H1 (cell line): Measurements from ENCODE around the gene CD180. TPM values are rescaled to one million over a fixed set of nuclear protein-coding genes. Genes with fewer than 3 reads are reported as not detected.
A peak's percentile ranks its signal among the peaks of the same experiment; 100 is the strongest.

ENCODE experiments used
- CTCF ChIA-PET: fragments of 300-600 bp; sonication (Branson Sonifier 250); formaldehyde crosslinking; loops from one replicate; lab custom pipeline; 2021; ENCODE audit not compliant: partially characterized antibody; lab: Charles Lee
- POLR2A ChIA-PET: fragments of 300-600 bp; sonication (Branson Sonifier 250); formaldehyde crosslinking; loops from one replicate; lab custom pipeline; 2021; ENCODE audit warnings: inconsistent platforms; ENCODE audit not compliant: partially characterized antibody; lab: Charles Lee
- DNase-seq, 2 experiments: peaks; one replicate each; pipeline versions ENCODE4 v3.0.0 to v3.0.0-alpha.2; 2010 to 2022; ENCODE audit warnings: low spot score in 2 of 2, low read depth in 1 of 2, mixed read lengths in 1 of 2
- FAIRE-seq: peaks from 2 replicates; lab custom pipeline; 2011; peaks lifted over from hg19 to GRCh38; lab: Jason Lieb, UNC
- H2AFZ ChIP-seq: 2 replicates; pipeline ENCODE4 v1.8.1; 2012; ENCODE audit warnings: low read length, inconsistent platforms
- H2AK5ac ChIP-seq: 2 replicates; pipeline ENCODE4 v1.6.1; 2013; ENCODE audit warnings: low read depth, low read length
- H2BK120ac ChIP-seq: replicated peaks from 2 replicates; pipeline ENCODE3; 2013; ENCODE audit warnings: low read depth, low read length, inconsistent platforms
- H2BK12ac ChIP-seq: 2 replicates; pipeline ENCODE4 v1.6.1; 2013; ENCODE audit warnings: low read depth, low read length
- H2BK15ac ChIP-seq: 2 replicates; pipeline ENCODE4 v1.6.1; 2013; ENCODE audit warnings: low read length
- H2BK20ac ChIP-seq: 2 replicates; pipeline ENCODE4 v1.6.1; 2013; ENCODE audit warnings: low read length
- H2BK5ac ChIP-seq: 2 replicates; pipeline ENCODE4 v1.6.1; 2013; ENCODE audit warnings: low read depth, low read length
- H3K14ac ChIP-seq: 2 replicates; pipeline ENCODE4 v1.6.1; 2013; ENCODE audit warnings: inconsistent platforms; ENCODE audit not compliant: insufficient read length
- H3K18ac ChIP-seq: 2 replicates; pipeline ENCODE4 v1.6.1; 2013; ENCODE audit warnings: low read length; ENCODE audit errors: extremely low read depth
- H3K23ac ChIP-seq: 2 replicates; pipeline ENCODE4 v1.6.1; 2013; ENCODE audit warnings: inconsistent platforms; ENCODE audit not compliant: insufficient read length
- H3K23me2 ChIP-seq: 2 replicates; pipeline ENCODE4 v1.6.1; 2013; ENCODE audit warnings: low read depth, low read length
- H3K27ac ChIP-seq: 2 replicates; pipeline ENCODE4 v1.6.1; 2011; ENCODE audit warnings: low read depth, low read length, inconsistent platforms
- H3K27me3 ChIP-seq, 4 experiments: replicated peaks in 1 of 4; 1 replicate in 1 of 4; 2 replicates in 3 of 4; pipeline versions ENCODE4 v1.6.1 to v1.8.1; 2011 to 2013; ENCODE audit warnings: low read length in 3 of 4, mild to moderate bottlenecking in 3 of 4, inconsistent platforms in 2 of 4, mixed read lengths in 2 of 4, moderate library complexity in 1 of 4; ENCODE audit not compliant: control insufficient read depth in 3 of 4, insufficient read depth in 3 of 4; ENCODE audit errors: extremely low read depth in 1 of 4
- H3K36me3 ChIP-seq, 4 experiments: 2 replicates each; pipeline versions ENCODE4 v1.6.1 to v1.8.1; 2011 to 2013; ENCODE audit warnings: mild to moderate bottlenecking in 4 of 4, low read length in 3 of 4, moderate library complexity in 2 of 4, control low read depth in 1 of 4, inconsistent platforms in 1 of 4; ENCODE audit not compliant: insufficient read depth in 4 of 4, control insufficient read depth in 2 of 4
- H3K4ac ChIP-seq: replicated peaks from 2 replicates; pipeline ENCODE3; 2013; ENCODE audit warnings: low read length, low read depth, mixed read lengths, inconsistent platforms; ENCODE audit not compliant: insufficient read length
- H3K4me1 ChIP-seq, 4 experiments: replicated peaks in 1 of 4; 1 replicate in 1 of 4; 2 replicates in 3 of 4; pipeline versions ENCODE4 v1.6.1 to v1.8.1; 2011 to 2013; ENCODE audit warnings: low read length in 3 of 4, inconsistent platforms in 2 of 4, mixed read lengths in 1 of 4; ENCODE audit not compliant: insufficient read depth in 4 of 4, control insufficient read depth in 3 of 4
- H3K4me2 ChIP-seq, 2 experiments: 2 replicates each; pipeline versions ENCODE4 v1.6.1 to v1.8.1; 2011 to 2013; ENCODE audit warnings: low read depth in 2 of 2, low read length in 2 of 2, control low read depth in 1 of 2, inconsistent platforms in 1 of 2, mild to moderate bottlenecking in 1 of 2; ENCODE audit not compliant: insufficient read depth in 1 of 2
- H3K4me3 ChIP-seq, 4 experiments: fragments of 200-600, 300-600 bp in 1 of 4; sonication (generic), shearing (Covaris generic), sonication (Bioruptor Twin) in 1 of 4; 2 replicates each; pipeline versions ENCODE4 v1.5.1 to v1.8.1; 2011 to 2016; ENCODE audit warnings: low read length in 4 of 4, low read depth in 3 of 4, control low read depth in 2 of 4, inconsistent platforms in 2 of 4, mild to moderate bottlenecking in 2 of 4, mixed read lengths in 1 of 4, moderate library complexity in 1 of 4; ENCODE audit not compliant: insufficient read depth in 2 of 4; ENCODE audit errors: extremely low read depth in 1 of 4
- H3K56ac ChIP-seq: replicated peaks from 2 replicates; pipeline ENCODE3; 2013; ENCODE audit warnings: low read depth, mild to moderate bottlenecking, mixed read lengths, low read length, inconsistent platforms; ENCODE audit not compliant: insufficient read length
- H3K79me1 ChIP-seq: 2 replicates; pipeline ENCODE4 v1.6.1; 2013; ENCODE audit warnings: low read depth, low read length, control low read depth
- H3K79me2 ChIP-seq, 2 experiments: 2 replicates each; pipeline versions ENCODE4 v1.6.1 to v1.8.1; 2012 to 2013; ENCODE audit warnings: low read length in 2 of 2, mild to moderate bottlenecking in 2 of 2, inconsistent platforms in 1 of 2; ENCODE audit not compliant: insufficient read depth in 2 of 2, control insufficient read depth in 1 of 2
- H3K9ac ChIP-seq, 4 experiments: replicated peaks in 1 of 4; 1 replicate in 1 of 4; 2 replicates in 3 of 4; pipeline versions ENCODE4 v1.6.1 to v1.8.1; 2011 to 2013; ENCODE audit warnings: low read depth in 3 of 4, low read length in 3 of 4, control low read depth in 2 of 4, mild to moderate bottlenecking in 2 of 4, moderate library complexity in 2 of 4, inconsistent platforms in 1 of 4; ENCODE audit errors: extremely low read depth in 1 of 4
- H3K9me3 ChIP-seq, 2 experiments: 2 replicates each; pipeline versions ENCODE4 v1.6.1 to v1.8.1; 2012 to 2013; ENCODE audit warnings: mild to moderate bottlenecking in 2 of 2, moderate library complexity in 2 of 2, control low read depth in 1 of 2, inconsistent platforms in 1 of 2, low read depth in 1 of 2, low read length in 1 of 2, mixed read lengths in 1 of 2; ENCODE audit not compliant: insufficient read depth in 2 of 2
- H4K20me1 ChIP-seq, 2 experiments: replicated peaks in 1 of 2; 2 replicates each; pipeline versions ENCODE3 to v1.8.1; 2011 to 2013; ENCODE audit warnings: inconsistent platforms in 2 of 2, low read length in 2 of 2, mild to moderate bottlenecking in 1 of 2; ENCODE audit not compliant: insufficient read depth in 2 of 2, control insufficient read depth in 1 of 2
- H4K5ac ChIP-seq: 2 replicates; pipeline ENCODE4 v1.6.1; 2013; ENCODE audit warnings: low read length, low read depth, mixed read lengths, inconsistent platforms; ENCODE audit not compliant: insufficient read length
- H4K8ac ChIP-seq: 2 replicates; pipeline ENCODE4 v1.8.0; 2013; ENCODE audit warnings: mild to moderate bottlenecking, moderate library complexity, low read length, inconsistent platforms; ENCODE audit not compliant: insufficient read depth; ENCODE audit errors: extremely low read depth
- H4K91ac ChIP-seq: replicated peaks from 2 replicates; pipeline ENCODE3; 2013; ENCODE audit warnings: low read length, mixed read lengths, inconsistent platforms; ENCODE audit not compliant: insufficient read length
- POU5F1 ChIP-seq: IDR thresholded peaks from 2 replicates; pipeline ENCODE4 v1.6.1; 2011; ENCODE audit warnings: low read depth, mild to moderate bottlenecking, low read length, moderate library complexity
- RAD21 ChIP-seq, 2 experiments: IDR thresholded peaks in 1 of 2; conservative IDR thresholded peaks in 1 of 2; 2 replicates each; pipeline ENCODE4 v1.6.1; 2011; ENCODE audit warnings: low read depth in 2 of 2, low read length in 2 of 2, improper control_type of control experiment in 1 of 2, inconsistent platforms in 1 of 2, mild to moderate bottlenecking in 1 of 2, moderate library complexity in 1 of 2
- WGBS, 2 experiments: shearing (Covaris generic) in 1 of 2; methylation state at CpG; one replicate each; pipeline versions ENCODE4 v1.1.6 to v1.1.7; 2013 to 2015; ENCODE audit warnings: low lambda C conversion rate in 2 of 2, mixed read lengths in 2 of 2, inconsistent platforms in 1 of 2, low coverage in 1 of 2, missing lambda C conversion rate in 1 of 2; ENCODE audit not compliant: insufficient replicate concordance in 2 of 2, insufficient coverage in 1 of 2, insufficient read length in 1 of 2; ENCODE audit errors: extremely low coverage in 1 of 2, missing lambda C conversion rate in 1 of 2; 5-methylcytosine and 5-hydroxymethylcytosine counted together
- polyA plus RNA-seq, 7 experiments: library from polyadenylated mRNA; depleted of rRNA in 3 of 7; stranded (reverse) in 5 of 7; unstranded in 2 of 7; fragments of >200 nt in 5 of 7; fragments of 200-250 nt in 2 of 7; gene quantifications; 1 replicate in 5 of 7; 2 replicates in 1 of 7; 4 replicates in 1 of 7; pipeline versions ENCODE4 v1.2.1 to v1.2.3, GENCODE V29; 2011 to 2013; ENCODE audit warnings: missing spikeins in 2 of 7, mixed read lengths in 2 of 7
- total RNA-seq: library from RNA; stranded (reverse); fragmentation: NEBNext Ultra II Directional; extraction: Animal tissue kit (Norgen Biotek cat#: 25700); gene quantifications from 2 replicates; pipeline ENCODE4 v1.2.1, GENCODE V29; 2021
- TF ChIP-seq, protein P1 (sequence below), 3 experiments: IDR thresholded peaks; 1 replicate in 2 of 3; 2 replicates in 1 of 3; pipeline versions ENCODE4 v1.5.1 to v1.6.1; 2011; ENCODE audit warnings: low read length in 3 of 3, mild to moderate bottlenecking in 3 of 3, inconsistent platforms in 2 of 3, low read depth in 1 of 3, moderate library complexity in 1 of 3; ENCODE audit not compliant: insufficient read depth in 1 of 3; ENCODE audit errors: control extremely low read depth in 1 of 3

Gene CD180
- total and polyA plus RNA-seq, 2 of the 8 experiments (the other 6 are each of a cell fraction or from before 2014, with no cell fraction given), result not detected

DNA sequence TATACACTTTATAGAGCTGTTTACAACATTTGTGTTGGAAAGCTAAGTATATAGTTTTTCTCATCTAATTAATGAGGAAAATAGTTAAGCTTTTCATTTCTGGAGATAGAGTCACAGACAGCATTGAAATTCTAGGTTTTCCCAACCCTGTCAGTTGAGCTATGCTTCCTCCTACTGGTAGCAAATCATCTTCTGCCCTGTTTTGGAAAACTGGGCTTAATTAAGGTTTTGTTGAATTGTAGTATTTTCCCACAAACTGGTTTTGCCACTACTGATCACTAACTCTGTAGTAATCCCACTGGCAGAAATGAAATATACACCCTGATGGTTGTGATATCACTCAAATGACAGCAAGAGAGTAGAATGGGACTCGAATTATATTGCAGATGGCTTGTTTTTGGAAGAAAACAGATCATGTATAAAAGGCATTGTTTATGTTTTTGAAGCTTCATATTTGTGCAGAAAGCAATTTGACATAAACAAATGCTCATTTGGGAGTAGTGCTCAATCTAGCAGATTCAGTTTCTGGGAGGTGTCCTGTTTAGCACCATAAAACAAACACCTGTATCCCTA, 46.6 kb downstream of the CD180 start:
- Histone ChIP-seq H3K56ac (no peak overlapping the region), H3K9ac (no peak overlapping the region), H2BK5ac (no peak overlapping the region), H4K5ac (no peak overlapping the region), H3K23ac (no peak overlapping the region), H3K9me3 (no peaks in the 10 kb centered on the region), H2BK12ac (no peak overlapping the region), H3K79me1 (no peaks in the 10 kb centered on the region), H2BK20ac (no peak overlapping the region), H3K79me2 (no peaks in the 10 kb centered on the region), H4K91ac (no peak overlapping the region), H2BK120ac (no peak overlapping the region), H3K27me3 (no peaks in the 10 kb centered on the region), H3K36me3 (peaks cover 0 to 3% (median 0%) of the 10 kb centered on the region in 4 experiments; a peak in 1 of 8 replicates), H3K4me3 (no peak overlapping the region), H2AFZ (no peak overlapping the region), H3K14ac (no peak overlapping the region), H3K4ac (no peak overlapping the region), H3K4me2 (no peak overlapping the region), H3K23me2 (no peaks in the 10 kb centered on the region), H3K27ac (no peak overlapping the region), H4K8ac (no peak overlapping the region), H4K20me1 (no peaks in the 10 kb centered on the region), H2BK15ac (no peak overlapping the region), H3K4me1 (no peaks in the 10 kb centered on the region), H3K18ac (no peak overlapping the region), H2AK5ac (no peak overlapping the region)
- CTCF ChIA-PET, result interaction anchor here (0.7 to 3.9 kb wide), 32 partner anchors 9 to 1133 kb away, joined by 3 to 14 read pairs (median 4); no protein-coding TSS in a partner anchor
- POLR2A ChIA-PET, result interaction anchor here (1.1 kb wide), 1 partner anchor 16 kb away, joined by 3 read pairs; no protein-coding TSS in a partner anchor
- no peak for TF ChIP-seq POU5F1
- TF ChIP-seq RAD21 (IDR thresholded peaks at IDR 0.05 in 1 of 2, conservative IDR thresholded peaks at IDR 0.05 in 1 of 2; ENCODE audit: low read depth in 2 of 2, low read length in 2 of 2), result peak; percentile 82 to 85
- TF ChIP-seq, protein P1, sequence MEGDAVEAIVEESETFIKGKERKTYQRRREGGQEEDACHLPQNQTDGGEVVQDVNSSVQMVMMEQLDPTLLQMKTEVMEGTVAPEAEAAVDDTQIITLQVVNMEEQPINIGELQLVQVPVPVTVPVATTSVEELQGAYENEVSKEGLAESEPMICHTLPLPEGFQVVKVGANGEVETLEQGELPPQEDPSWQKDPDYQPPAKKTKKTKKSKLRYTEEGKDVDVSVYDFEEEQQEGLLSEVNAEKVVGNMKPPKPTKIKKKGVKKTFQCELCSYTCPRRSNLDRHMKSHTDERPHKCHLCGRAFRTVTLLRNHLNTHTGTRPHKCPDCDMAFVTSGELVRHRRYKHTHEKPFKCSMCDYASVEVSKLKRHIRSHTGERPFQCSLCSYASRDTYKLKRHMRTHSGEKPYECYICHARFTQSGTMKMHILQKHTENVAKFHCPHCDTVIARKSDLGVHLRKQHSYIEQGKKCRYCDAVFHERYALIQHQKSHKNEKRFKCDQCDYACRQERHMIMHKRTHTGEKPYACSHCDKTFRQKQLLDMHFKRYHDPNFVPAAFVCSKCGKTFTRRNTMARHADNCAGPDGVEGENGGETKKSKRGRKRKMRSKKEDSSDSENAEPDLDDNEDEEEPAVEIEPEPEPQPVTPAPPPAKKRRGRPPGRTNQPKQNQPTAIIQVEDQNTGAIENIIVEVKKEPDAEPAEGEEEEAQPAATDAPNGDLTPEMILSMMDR (IDR thresholded peaks at IDR 0.05; ENCODE audit: control extremely low read depth in 1 of 3, insufficient read depth in 1 of 3, low read depth in 1 of 3, low read length in 3 of 3), result peak in 2 of 3 experiments; percentile 51 to 59; a peak in 2 of 4 replicates
- FAIRE-seq (no peak), DNase-seq (no peak)
- 56% methylated on average over 1 of the region's 1 CpG; no CpG with 5 or more reads in 1 of the 2 experiments for WGBS, 2 experiments
